NCI-H510A treated with DMSO at 0.1 percent for 48 hours (cell line): ENCODE measurements around the gene SDE2.
"Not testable (repeated sequence)": the region's sequence is repeated elsewhere in the genome, so short reads cannot be mapped to it uniquely, and the experiment has no call there.

Source experiments
- DNase-seq: peaks from one replicate; lab custom pipeline; 2025; lab: John Stamatoyannopoulos, UW

SDE2 gene

DNA sequence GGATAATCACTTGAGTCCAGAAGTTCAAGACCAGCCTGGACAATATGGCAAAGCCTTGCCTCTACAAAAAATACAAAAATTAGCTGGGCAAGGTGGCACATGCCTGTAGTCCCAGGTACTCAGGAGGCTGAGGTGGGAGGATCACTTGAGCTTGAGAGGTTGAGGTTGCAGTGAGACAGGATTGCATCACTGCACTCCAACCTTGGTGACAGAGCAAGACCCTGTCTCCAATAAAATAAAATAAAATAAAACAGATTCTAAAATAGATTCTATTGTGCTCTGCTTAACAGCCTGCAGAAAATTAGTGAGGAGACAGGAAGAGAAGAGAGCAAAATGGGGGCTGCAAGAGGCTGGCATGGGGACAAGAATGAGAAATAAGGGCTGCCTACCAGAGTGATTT is 7.5 kb upstream of the SDE2 start:
- DNase-seq: no peak

GRCh38 chr1:226004396-226004795 is 5.3 kb upstream of the SDE2 start:
- DNase-seq: no peak

GRCh38 chr1:226003502-226004170 is 4.5 kb upstream of the SDE2 start:
- DNase-seq: no peak

- peak; percentile 81 for DNase-seq
Measured at GRCh38 chr1:226002667-226003501, 3.7 kb upstream of the SDE2 start.

- peak; percentile 85 for DNase-seq
Measured at GRCh38 chr1:226001963-226002666, 3.0 kb upstream of the SDE2 start.

- no peak for DNase-seq
Measured at GRCh38 chr1:226001088-226001487, 1.9 kb upstream of the SDE2 start.

DNA sequence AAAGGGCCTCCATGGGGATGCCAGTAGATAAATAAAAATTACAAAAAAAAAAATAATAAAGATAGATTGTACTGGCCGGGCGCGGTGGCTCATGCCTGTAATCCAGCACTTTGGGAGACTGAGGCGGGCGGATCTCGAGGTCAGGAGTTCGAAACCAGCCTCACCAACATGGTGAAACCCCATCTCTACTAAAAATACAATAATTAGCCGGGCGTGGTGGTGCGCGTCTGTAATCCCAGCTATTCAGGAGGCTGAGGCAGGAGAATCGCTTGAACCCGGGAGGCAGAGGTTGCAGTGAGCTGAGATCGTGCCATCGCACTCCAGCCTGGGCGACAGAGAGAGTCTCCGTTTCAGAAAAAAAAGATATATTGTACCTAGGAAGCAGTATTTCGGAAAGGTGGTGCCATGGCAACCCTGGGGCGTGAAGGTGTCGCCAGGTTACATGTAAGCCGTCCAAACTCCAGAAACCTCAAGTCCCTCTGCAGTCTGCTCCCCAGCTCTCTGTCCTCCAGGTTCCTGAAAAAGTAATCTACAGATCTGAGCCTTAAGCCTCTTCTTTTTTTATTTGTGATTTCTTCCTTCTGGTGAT is 1.4 kb upstream of the SDE2 start:
- DNase-seq: not testable (repeated sequence)

DNA sequence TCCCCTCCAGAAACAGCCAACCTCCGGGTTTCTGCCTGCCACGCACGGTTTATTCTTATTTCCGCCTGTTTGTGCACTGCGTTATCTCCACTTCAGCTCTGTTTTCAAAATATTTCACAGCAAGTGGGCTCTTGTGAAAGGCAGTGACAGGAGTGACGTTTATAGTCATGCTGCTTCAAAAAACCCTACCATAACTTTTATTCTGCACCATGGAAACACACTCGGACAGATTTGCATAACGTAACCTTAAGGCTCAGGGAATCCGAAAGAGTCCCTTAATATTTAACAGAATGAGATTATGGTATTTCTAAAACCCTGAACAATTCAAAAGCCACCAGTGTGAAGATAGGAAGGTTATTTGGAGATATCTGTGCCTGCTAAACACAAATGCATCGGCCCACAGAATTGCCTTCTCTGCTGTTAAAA is 782 bp upstream of the SDE2 start:
- DNase-seq: peak; percentile 45

GRCh38 chr1:225998560-225999226 is 450 bp downstream of the SDE2 start:
- DNase-seq: no peak

- no peak for DNase-seq
Measured at GRCh38 chr1:225996946-225997545, 2.1 kb downstream of the SDE2 start.

DNA sequence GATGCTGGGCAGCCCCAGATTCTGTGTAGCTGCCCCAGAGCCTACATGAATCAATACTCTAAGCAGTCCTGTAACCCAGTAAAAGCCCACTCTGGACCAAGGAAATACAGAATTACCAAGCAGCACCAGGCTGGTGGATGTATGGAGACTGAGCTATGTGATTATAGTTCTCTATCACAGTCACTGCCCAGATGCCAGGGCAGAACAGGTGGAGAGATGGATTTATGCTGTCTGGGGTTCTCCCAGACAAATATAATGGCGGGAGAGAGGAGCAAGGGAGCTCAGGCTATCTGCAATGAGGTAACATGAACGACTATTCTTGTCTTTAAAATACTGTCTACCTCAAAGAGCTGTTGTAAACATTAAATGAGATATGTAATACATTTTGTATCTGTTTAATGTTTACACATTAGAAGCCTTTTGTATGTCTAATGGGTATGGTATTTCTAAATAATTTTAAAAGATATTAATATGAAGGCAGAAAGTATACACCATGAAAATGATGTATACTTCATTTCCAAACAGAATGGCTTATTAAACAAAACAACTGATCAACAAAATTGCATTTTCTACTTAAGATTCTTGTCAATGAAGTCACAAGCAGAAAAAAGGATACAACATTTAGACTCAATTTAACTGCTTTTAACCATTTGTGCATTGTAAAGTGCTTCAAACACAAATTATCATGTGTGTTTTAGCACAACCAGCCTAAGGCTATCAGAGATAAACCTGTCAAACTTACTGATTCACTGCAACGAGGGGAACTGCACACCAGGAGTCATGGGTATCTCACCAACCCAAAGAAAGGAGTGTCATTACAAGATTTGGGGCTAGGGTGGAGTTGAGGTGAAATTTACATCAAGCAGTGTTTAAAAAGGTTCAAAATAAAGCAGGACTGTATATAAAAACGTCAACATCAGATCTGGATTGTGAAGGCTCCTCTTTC is 3.0 kb downstream of the SDE2 start:
- DNase-seq: no peak

DNA sequence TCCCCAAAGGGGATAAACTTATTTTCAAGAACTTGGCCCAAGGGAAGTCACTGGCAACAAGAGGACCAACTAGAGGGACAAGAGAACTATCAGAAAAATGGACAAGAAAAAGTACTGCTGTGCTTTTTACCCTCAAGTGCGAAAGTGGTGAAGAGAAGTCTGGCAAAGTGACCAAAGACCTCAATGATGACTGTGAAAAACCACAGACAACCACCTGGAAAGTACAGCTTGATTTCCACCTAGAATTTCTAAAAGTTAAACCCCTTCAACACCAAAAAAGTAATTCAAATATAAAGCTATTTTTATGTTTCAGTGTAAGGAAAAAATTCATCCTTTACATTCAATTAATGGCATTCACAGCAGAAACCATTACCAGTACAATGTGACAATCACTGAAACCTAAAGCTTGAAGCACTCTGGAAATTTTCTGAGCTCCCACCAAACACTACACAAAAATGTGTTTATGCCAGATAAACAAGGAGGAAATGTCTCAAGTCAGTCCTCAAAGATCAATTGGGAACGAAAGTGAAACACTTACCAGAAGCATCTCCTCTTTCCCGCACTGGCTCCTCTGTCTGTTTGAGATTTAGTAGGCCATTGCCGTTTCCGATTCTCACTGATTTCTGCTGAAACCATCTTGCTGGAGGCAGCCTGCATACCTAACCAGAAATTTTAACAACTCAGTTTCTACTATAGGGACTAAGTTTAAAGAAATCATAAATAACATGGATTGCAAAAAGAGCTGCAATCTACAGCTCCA is 8.3 kb downstream of the SDE2 start:
- no peak for DNase-seq

- peak; percentile 44 for DNase-seq
Measured at GRCh38 chr1:225987491-225988316, 11.4 kb downstream of the SDE2 start.

DNA sequence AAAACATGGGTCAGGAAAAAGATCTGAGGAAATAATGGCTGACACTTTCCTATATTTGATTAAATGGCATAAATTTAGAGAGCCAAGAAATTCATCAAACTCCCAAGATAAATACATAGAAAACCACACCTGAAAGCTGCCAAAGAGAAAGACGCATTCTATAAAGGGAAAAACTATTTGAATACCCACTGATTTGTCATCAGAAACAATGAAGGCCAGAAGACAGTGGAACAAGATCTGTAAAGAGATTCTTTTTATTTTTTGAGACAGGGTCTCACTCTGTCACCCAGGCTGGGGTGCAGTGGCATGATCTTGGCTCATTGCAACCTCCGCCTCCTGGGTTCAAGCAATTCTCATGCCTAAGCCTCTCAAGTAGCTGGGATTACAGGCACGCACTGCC is 17.4 kb downstream of the SDE2 start:
- DNase-seq: no peak

DNA sequence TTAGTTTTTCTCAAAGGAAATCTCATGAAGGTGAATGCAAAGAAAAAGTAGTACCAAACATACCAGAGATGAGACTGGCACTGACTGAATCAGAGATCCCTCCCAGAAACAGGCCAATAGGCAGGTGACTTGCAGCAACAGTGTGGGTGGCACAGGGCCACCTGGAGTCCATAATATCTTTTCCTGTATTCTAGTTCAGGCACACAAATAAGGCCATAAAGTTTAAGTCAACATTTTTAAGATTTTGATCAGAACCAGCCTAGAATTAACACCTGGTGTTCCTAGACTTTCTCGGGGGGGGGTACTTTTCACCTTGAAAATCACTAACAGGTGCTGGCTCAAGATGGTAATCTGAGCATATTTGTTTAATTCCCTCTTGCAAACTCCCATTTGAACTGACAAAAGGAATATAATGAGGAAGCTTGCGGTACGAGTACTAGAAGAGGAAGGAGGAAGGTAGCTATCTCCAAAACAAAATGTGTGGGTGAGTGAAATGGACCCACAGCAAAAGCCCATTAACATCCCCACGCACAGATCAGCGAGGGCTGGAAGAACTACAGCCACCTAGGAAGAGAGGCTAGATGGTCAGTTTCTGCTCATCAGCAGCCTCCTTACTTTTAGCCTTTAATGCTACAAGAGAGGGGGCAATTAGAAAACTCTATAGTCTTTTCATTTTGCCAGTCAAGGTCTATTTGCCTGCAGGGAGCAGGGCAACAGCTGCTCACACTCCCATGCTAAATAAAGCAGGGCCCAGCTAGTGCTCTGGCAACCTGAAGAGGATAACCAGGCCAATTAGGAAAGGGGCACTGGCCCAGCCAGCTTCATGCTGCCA is 18.9 kb downstream of the SDE2 start:
- peak; percentile 62 for DNase-seq

GRCh38 chr1:225979421-225979820 is 19.7 kb downstream of the SDE2 start:
- no peak for DNase-seq

GRCh38 chr1:225977937-225978748 is 21.0 kb downstream of the SDE2 start:
- no peak for DNase-seq
